ENCODE measurements around the gene TKT.

TKT gene

GRCh38 chr3:53240989-53241972, 14.5 kb downstream of the TKT start:
- DNase-seq (ENCODE audit: low read depth in 3 of 3) = no peak

- no peak for DNase-seq (ENCODE audit: low read depth in 3 of 3)
These were observed 16.0 kb downstream of the TKT start for GRCh38 chr3:53239800-53240199.

- DNase-seq (ENCODE audit: low read depth in 3 of 3) = no peak
These were observed 16.9 kb downstream of the TKT start for GRCh38 chr3:53238886-53239285.

- DNase-seq (ENCODE audit: low read depth in 3 of 3) = no peak
These were observed 17.6 kb downstream of the TKT start for GRCh38 chr3:53238051-53238850.

- DNase-seq (ENCODE audit: low read depth in 3 of 3) = no peak
These were observed 19.5 kb downstream of the TKT start for GRCh38 chr3:53236112-53236841.

GRCh38 chr3:53235545-53235944, 20.3 kb downstream of the TKT start:
- DNase-seq (ENCODE audit: low read depth in 3 of 3) = no peak

- DNase-seq (ENCODE audit: low read depth in 3 of 3) = no peak
These were observed 21.0 kb downstream of the TKT start for GRCh38 chr3:53234841-53235232.

GRCh38 chr3:53234130-53234840, 21.5 kb downstream of the TKT start:
- no peak for DNase-seq (ENCODE audit: low read depth in 3 of 3)

- DNase-seq (ENCODE audit: low read depth in 3 of 3) = no peak
These were observed 23.0 kb downstream of the TKT start for GRCh38 chr3:53232641-53233377.

- DNase-seq (ENCODE audit: low read depth in 3 of 3) = no peak
These were observed 24.0 kb downstream of the TKT start for GRCh38 chr3:53231532-53232511.

GRCh38 chr3:53230789-53231188, 25.0 kb downstream of the TKT start:
- no peak for DNase-seq (ENCODE audit: low read depth in 3 of 3)

GRCh38 chr3:53230041-53230621, 25.7 kb downstream of the TKT start:
- DNase-seq (ENCODE audit: low read depth in 3 of 3) = no peak

- DNase-seq (ENCODE audit: low read depth in 3 of 3) = no peak
These were observed 26.2 kb downstream of the TKT start for GRCh38 chr3:53229606-53230005.

GRCh38 chr3:53229171-53229570, 26.7 kb downstream of the TKT start:
- DNase-seq (ENCODE audit: low read depth in 3 of 3) = no peak

- no peak for DNase-seq (ENCODE audit: low read depth in 3 of 3)
These were observed 27.6 kb downstream of the TKT start for GRCh38 chr3:53227993-53228885.

GRCh38 chr3:53226841-53227407, 28.9 kb downstream of the TKT start:
- no peak for DNase-seq (ENCODE audit: low read depth in 3 of 3)

- no peak for DNase-seq (ENCODE audit: low read depth in 3 of 3)
These were observed 29.5 kb downstream of the TKT start for GRCh38 chr3:53226142-53226840.

Data from stimulated activated CD4-positive, alpha-beta T cell treated with anti-CD3 and anti-CD28 coated beads, TNF-alpha, amount 100 ng/mL, for 48 hours (primary cell).